GM10266 (cell line): Measurements from ENCODE around the gene ENDOG.
"Not testable (repeated sequence)": the region's sequence is repeated elsewhere in the genome, so short reads cannot be mapped to it uniquely, and the experiment has no call there.

Source experiments
- DNase-seq: peaks from one replicate; pipeline ENCODE4 v3.0.0; 2012; ENCODE audit errors: extremely low spot score
- CTCF ChIP-seq: IDR thresholded peaks from 2 replicates; pipeline ENCODE4 v1.5.1; 2012; ENCODE audit warnings: mild to moderate bottlenecking, low read depth; ENCODE audit not compliant: control insufficient read depth, insufficient read depth; ENCODE audit errors: missing control alignments

The ENDOG gene

GRCh38 chr9:128788445-128788844, 29.9 kb upstream of the ENDOG start:
- TF ChIP-seq CTCF: no peak
- no peak for DNase-seq

DNA sequence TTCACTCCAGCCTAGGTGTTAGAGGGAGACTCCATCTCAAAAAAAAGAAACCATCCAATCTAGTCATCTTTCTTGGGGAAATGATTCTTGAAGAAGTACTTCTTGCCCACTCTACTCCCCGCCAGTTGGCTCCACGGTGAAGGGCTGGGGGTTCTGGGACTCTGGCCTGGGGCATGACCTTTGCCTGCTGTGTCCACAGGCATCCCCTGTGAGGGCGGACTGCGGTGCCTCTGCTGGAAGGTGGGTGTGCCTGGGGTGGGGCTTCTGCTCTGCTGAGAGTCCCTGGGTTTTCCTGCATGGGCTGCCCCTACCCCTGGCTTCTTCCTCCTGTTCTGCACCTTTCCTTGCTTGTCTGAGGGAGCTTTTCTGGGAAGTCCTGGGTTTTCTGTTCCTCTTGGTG, 27.8 kb upstream of the ENDOG start:
- no peak for DNase-seq
- no peak for TF ChIP-seq CTCF

GRCh38 chr9:128792134-128792533, 26.2 kb upstream of the ENDOG start:
- TF ChIP-seq CTCF: no peak
- no peak for DNase-seq

DNA sequence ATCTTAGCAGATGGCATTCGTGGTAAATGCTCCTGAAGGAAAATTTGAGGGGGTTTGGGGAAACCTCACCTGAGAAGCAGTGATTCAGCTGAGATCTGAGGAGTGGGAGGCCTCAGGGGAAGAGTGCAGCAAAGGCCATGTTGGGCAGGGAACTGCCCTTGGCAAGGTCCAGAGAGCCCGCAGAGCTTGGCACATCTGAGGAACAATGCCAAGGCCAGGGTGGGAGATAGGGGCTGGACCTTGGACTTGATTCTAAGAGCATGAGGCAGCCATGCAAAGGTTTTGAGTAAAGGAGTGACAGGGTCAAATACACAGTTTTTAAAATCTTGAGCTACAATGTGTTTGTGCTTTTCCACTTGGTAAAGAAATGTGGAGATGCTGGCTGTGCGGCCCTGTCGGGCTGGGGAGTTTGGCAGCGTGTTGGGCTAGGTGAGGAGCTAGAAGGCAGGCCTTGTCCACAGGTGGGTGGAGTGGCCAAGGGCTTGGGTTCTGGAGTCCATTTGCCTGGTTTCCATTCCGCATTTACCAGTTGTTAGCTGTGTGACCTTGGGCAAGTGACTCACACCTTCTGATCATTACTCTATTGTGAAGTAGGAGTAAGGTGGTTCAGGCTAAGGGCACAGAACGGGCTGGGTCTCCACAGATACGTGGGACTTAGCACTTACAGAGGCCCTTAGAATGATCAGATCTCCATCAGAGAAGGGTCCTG, 25.2 kb upstream of the ENDOG start:
- no peak for TF ChIP-seq CTCF
- DNase-seq: no peak

DNA sequence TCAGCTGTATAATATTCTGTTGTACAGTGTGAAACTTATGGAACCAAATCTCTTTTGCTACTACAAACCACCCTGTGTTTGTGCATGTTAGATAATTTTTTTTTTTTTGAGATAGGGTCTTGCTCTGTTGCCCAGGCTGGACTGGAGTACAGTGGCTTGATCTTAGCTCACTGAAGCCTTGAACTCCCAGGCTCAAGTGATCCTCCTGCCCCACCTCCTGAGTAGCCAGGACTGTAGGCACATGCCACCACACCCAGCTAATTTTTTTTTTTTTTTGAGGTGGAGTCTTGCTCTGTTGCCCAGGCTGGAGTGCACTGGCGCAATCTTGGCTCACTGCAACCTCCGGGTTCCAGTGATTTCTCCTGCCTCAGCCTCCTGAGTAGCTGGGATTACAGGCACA, 23.3 kb upstream of the ENDOG start:
- not testable (repeated sequence) for DNase-seq

DNA sequence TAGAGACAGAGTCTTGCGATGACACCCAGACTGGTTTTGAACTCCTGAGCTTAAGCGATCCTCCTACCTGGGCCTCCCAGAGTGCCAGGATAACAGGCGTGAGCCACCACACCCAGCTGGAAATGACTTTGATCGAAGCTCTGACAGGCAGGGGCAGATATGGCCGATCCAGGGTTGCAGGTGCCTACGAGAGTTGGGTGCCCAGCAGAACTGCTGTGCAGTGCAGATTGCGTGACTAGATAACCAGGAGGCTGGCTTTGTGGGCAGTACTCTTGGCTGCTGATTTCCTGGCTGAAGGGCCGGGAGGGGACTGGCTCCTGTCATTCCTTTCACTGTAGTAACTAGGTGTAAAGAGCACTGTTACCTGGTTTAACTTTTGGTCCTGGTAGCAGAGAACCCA, 19.4 kb upstream of the ENDOG start:
- no peak for TF ChIP-seq CTCF
- DNase-seq: no peak

DNA sequence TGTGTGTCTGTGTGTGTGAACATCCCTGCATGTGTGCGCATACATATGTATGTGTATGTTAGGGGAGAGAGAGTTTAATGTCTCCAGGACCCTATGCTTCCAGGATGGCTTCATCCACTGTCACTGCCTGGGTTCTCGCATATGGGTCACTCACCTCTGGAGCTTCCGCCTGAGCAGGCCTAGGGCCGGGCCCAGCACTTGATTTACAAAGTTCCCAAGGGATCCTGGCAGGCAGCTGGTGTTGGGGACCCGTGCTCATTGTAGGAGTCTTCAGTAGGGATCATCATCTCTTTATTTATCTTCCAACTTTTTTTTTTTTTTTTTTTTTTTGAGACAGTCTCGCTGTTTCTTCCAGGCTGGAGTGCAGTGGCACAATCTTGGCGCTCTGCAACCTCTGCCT, 18.2 kb upstream of the ENDOG start:
- no peak for TF ChIP-seq CTCF
- DNase-seq: no peak

DNA sequence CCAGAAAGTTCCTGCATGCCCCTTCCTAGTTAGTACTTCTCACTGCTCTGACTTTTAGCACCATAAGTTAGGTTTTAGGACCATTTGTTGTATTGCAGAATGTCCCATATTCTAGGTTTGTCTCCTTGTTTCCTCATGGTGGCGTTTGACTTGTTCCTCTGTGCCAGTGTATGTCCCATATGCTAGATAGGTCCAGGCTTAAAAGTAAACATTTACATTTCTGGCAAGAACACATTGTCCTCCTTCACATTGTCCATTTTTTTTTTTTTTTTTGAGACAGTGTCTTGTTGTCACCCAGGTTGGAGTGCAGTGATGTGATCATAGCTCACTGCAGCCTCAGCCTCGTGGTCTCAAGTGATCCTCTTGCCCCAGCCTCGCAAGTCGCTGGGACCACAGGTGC, 15.8 kb upstream of the ENDOG start:
- no peak for TF ChIP-seq CTCF
- no peak for DNase-seq
